Measurements from ENCODE around the gene S100A3. TPM values are rescaled to one million over a fixed set of nuclear protein-coding genes. Genes with fewer than 3 reads are reported as not detected.
"Not testable (repeated sequence)": the region's sequence is repeated elsewhere in the genome, so short reads cannot be mapped to it uniquely, and the experiment has no call there.

S100A3 gene
- total and polyA plus RNA-seq, 4 donors = not detected

GRCh38 chr1:153577624-153578051, 28.6 kb upstream of the S100A3 start:
- Histone ChIP-seq H3K9me3 (ENCODE audit: control insufficient read depth in 4 of 4, low read length in 3 of 4) (no peaks in the 10 kb centered on the region), H3K27ac (ENCODE audit: low read depth in 1 of 2, low read length in 2 of 2) (no peak overlapping the region), H3K4me1 (ENCODE audit: control insufficient read depth in 4 of 4, insufficient read depth in 4 of 4, low read length in 3 of 4) (peaks cover 0 to 2% (median 0%) of the 10 kb centered on the region in 4 donors), H3K4me3 (ENCODE audit: low read depth in 1 of 3, low read length in 3 of 3) (no peak overlapping the region), H3K27me3 (ENCODE audit: control insufficient read depth in 4 of 4, insufficient read depth in 4 of 4, low read length in 3 of 4) (no peaks in the 10 kb centered on the region), H3K36me3 (ENCODE audit: control insufficient read depth in 4 of 4, insufficient read depth in 3 of 4, low read depth in 1 of 4, low read length in 3 of 4) (no peaks in the 10 kb centered on the region), H3K9ac (ENCODE audit: low read depth in 1 of 2, low read length in 2 of 2) (no peak overlapping the region)
- no peak for TF ChIP-seq HNF4A (conservative IDR thresholded peaks at IDR 0.05)
- TF ChIP-seq, protein P1, sequence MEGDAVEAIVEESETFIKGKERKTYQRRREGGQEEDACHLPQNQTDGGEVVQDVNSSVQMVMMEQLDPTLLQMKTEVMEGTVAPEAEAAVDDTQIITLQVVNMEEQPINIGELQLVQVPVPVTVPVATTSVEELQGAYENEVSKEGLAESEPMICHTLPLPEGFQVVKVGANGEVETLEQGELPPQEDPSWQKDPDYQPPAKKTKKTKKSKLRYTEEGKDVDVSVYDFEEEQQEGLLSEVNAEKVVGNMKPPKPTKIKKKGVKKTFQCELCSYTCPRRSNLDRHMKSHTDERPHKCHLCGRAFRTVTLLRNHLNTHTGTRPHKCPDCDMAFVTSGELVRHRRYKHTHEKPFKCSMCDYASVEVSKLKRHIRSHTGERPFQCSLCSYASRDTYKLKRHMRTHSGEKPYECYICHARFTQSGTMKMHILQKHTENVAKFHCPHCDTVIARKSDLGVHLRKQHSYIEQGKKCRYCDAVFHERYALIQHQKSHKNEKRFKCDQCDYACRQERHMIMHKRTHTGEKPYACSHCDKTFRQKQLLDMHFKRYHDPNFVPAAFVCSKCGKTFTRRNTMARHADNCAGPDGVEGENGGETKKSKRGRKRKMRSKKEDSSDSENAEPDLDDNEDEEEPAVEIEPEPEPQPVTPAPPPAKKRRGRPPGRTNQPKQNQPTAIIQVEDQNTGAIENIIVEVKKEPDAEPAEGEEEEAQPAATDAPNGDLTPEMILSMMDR (IDR thresholded peaks at IDR 0.05; ENCODE audit: low read depth, low read length, missing input control) = no peak
- DNase-seq (ENCODE audit: low spot score) = no peak
- WGBS = 68% methylated on average over 9 of the region's 9 CpGs

- WGBS = 71% methylated on average over 4 of the region's 4 CpGs
- no peaks in the 10 kb centered on the region for H3K36me3 ChIP-seq (ENCODE audit: control insufficient read depth in 4 of 4, insufficient read depth in 3 of 4, low read depth in 1 of 4, low read length in 3 of 4)
- no peaks in the 10 kb centered on the region for H3K9me3 ChIP-seq (ENCODE audit: control insufficient read depth in 4 of 4, low read length in 3 of 4)
- no peak for DNase-seq (ENCODE audit: low spot score)
- H3K9ac ChIP-seq (ENCODE audit: low read depth in 1 of 2, low read length in 2 of 2) = no peak overlapping the region
- no peak overlapping the region for H3K4me3 ChIP-seq (ENCODE audit: low read depth in 1 of 3, low read length in 3 of 3)
- peaks cover 0 to 2% (median 0%) of the 10 kb centered on the region in 4 donors for H3K4me1 ChIP-seq (ENCODE audit: control insufficient read depth in 4 of 4, insufficient read depth in 4 of 4, low read length in 3 of 4)
- TF ChIP-seq, protein P1 (IDR thresholded peaks at IDR 0.05; ENCODE audit: low read depth, low read length, missing input control) = no peak
- TF ChIP-seq TAF1 (conservative IDR thresholded peaks at IDR 0.05) = no peak
- TF ChIP-seq, protein P2, sequence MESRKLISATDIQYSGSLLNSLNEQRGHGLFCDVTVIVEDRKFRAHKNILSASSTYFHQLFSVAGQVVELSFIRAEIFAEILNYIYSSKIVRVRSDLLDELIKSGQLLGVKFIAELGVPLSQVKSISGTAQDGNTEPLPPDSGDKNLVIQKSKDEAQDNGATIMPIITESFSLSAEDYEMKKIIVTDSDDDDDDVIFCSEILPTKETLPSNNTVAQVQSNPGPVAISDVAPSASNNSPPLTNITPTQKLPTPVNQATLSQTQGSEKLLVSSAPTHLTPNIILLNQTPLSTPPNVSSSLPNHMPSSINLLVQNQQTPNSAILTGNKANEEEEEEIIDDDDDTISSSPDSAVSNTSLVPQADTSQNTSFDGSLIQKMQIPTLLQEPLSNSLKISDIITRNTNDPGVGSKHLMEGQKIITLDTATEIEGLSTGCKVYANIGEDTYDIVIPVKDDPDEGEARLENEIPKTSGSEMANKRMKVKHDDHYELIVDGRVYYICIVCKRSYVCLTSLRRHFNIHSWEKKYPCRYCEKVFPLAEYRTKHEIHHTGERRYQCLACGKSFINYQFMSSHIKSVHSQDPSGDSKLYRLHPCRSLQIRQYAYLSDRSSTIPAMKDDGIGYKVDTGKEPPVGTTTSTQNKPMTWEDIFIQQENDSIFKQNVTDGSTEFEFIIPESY (IDR thresholded peaks at IDR 0.05) = no peak
- TF ChIP-seq GABPA (IDR thresholded peaks at IDR 0.05 in 1 of 2, conservative IDR thresholded peaks at IDR 0.05 in 1 of 2) = no peak
- no peak overlapping the region for H3K27ac ChIP-seq (ENCODE audit: low read depth in 1 of 2, low read length in 2 of 2)
- no peaks in the 10 kb centered on the region for H3K27me3 ChIP-seq (ENCODE audit: control insufficient read depth in 4 of 4, insufficient read depth in 4 of 4, low read length in 3 of 4)
Measured at GRCh38 chr1:153577138-153577537, 28.1 kb upstream of the S100A3 start.

GRCh38 chr1:153575497-153575896, 26.4 kb upstream of the S100A3 start:
- H3K27ac ChIP-seq (ENCODE audit: low read depth in 1 of 2, low read length in 2 of 2); H3K4me3 ChIP-seq (ENCODE audit: low read depth in 1 of 3, low read length in 3 of 3); H3K9ac ChIP-seq (ENCODE audit: low read depth in 1 of 2, low read length in 2 of 2); DNase-seq (ENCODE audit: low spot score); H3K9me3 ChIP-seq (ENCODE audit: control insufficient read depth in 4 of 4, low read length in 3 of 4); H3K4me1 ChIP-seq (ENCODE audit: control insufficient read depth in 4 of 4, insufficient read depth in 4 of 4, low read length in 3 of 4); H3K36me3 ChIP-seq (ENCODE audit: control insufficient read depth in 4 of 4, insufficient read depth in 3 of 4, low read depth in 1 of 4, low read length in 3 of 4); H3K27me3 ChIP-seq (ENCODE audit: control insufficient read depth in 4 of 4, insufficient read depth in 4 of 4, low read length in 3 of 4): not testable (repeated sequence)
- WGBS = 92% methylated on average over 10 of the region's 10 CpGs

GRCh38 chr1:153575081-153575491, 26.0 kb upstream of the S100A3 start:
- H3K9ac ChIP-seq (ENCODE audit: low read depth in 1 of 2, low read length in 2 of 2); H3K9me3 ChIP-seq (ENCODE audit: control insufficient read depth in 4 of 4, low read length in 3 of 4); H3K27ac ChIP-seq (ENCODE audit: low read depth in 1 of 2, low read length in 2 of 2); H3K4me3 ChIP-seq (ENCODE audit: low read depth in 1 of 3, low read length in 3 of 3); H3K4me1 ChIP-seq (ENCODE audit: control insufficient read depth in 4 of 4, insufficient read depth in 4 of 4, low read length in 3 of 4); H3K27me3 ChIP-seq (ENCODE audit: control insufficient read depth in 4 of 4, insufficient read depth in 4 of 4, low read length in 3 of 4); H3K36me3 ChIP-seq (ENCODE audit: control insufficient read depth in 4 of 4, insufficient read depth in 3 of 4, low read depth in 1 of 4, low read length in 3 of 4); DNase-seq (ENCODE audit: low spot score): not testable (repeated sequence)
- WGBS = 96% methylated on average over 35 of the region's 35 CpGs
